ENCODE data around the gene INF2.

INF2 gene

DNA sequence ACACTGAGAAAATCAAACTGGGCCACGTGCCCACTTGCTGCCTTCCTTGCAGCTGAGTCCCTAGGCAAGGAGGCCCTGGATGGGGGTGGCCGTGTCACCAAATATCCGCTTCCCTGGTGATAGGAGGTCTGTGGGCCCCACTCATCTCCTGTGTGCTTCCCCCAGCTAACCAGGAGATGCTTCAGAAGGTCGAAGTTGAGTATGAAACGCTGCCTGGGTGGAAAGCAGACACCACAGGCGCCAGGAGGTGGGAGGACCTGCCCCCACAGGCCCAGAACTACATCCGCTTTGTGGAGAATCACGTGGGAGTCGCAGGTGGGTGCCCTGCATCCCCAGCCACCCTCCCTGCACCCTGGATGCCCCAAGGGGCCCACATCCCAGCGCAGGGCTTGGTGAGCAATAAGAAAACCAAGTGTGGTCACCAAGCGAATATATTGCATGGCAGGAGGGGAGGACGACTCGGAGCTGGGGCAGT lies 56.7 kb downstream of the INF2 start:
- Histone ChIP-seq H3K9me3 (replicated peaks; ENCODE audit: insufficient read depth, low read length) (no peaks in the 10 kb centered on the region), H2AFZ (ENCODE audit: low read length) (no peak overlapping the region), H3K27ac (ENCODE audit: low read length) (no peak overlapping the region), H3K4me2 (ENCODE audit: low read depth, low read length) (no peak overlapping the region), H4K20me1 (ENCODE audit: insufficient read depth, low read length) (no peaks in the 10 kb centered on the region), H3K4me1 (ENCODE audit: low read length) (no peaks in the 10 kb centered on the region), H3K4me3 (ENCODE audit: low read length) (no peak overlapping the region), H3K79me2 (ENCODE audit: low read length) (no peaks in the 10 kb centered on the region), H3K27me3 (replicated peaks; ENCODE audit: insufficient read depth, low read length) (peaks cover 26% of the 10 kb centered on the region), H3K9ac (ENCODE audit: low read length) (no peak overlapping the region), H3K36me3 (replicated peaks; ENCODE audit: insufficient read depth, low read length) (no peaks in the 10 kb centered on the region), H3F3A (ENCODE audit: insufficient read depth, low read length) (no peaks in the 10 kb centered on the region), H3K9me2 (replicated peaks; ENCODE audit: insufficient read depth, low read length) (no peaks in the 10 kb centered on the region)
- TF ChIP-seq EZH2phosphoT487 (IDR thresholded peaks at IDR 0.05; ENCODE audit: low read length), result no peak
- TF ChIP-seq, protein P1, sequence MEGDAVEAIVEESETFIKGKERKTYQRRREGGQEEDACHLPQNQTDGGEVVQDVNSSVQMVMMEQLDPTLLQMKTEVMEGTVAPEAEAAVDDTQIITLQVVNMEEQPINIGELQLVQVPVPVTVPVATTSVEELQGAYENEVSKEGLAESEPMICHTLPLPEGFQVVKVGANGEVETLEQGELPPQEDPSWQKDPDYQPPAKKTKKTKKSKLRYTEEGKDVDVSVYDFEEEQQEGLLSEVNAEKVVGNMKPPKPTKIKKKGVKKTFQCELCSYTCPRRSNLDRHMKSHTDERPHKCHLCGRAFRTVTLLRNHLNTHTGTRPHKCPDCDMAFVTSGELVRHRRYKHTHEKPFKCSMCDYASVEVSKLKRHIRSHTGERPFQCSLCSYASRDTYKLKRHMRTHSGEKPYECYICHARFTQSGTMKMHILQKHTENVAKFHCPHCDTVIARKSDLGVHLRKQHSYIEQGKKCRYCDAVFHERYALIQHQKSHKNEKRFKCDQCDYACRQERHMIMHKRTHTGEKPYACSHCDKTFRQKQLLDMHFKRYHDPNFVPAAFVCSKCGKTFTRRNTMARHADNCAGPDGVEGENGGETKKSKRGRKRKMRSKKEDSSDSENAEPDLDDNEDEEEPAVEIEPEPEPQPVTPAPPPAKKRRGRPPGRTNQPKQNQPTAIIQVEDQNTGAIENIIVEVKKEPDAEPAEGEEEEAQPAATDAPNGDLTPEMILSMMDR (IDR thresholded peaks at IDR 0.05; ENCODE audit: low read length), result no peak
- TF ChIP-seq EZH2 (optimal IDR thresholded peaks at IDR 0.05; ENCODE audit: low read depth, low read length), result no peak
- no peak for DNase-seq

DNA sequence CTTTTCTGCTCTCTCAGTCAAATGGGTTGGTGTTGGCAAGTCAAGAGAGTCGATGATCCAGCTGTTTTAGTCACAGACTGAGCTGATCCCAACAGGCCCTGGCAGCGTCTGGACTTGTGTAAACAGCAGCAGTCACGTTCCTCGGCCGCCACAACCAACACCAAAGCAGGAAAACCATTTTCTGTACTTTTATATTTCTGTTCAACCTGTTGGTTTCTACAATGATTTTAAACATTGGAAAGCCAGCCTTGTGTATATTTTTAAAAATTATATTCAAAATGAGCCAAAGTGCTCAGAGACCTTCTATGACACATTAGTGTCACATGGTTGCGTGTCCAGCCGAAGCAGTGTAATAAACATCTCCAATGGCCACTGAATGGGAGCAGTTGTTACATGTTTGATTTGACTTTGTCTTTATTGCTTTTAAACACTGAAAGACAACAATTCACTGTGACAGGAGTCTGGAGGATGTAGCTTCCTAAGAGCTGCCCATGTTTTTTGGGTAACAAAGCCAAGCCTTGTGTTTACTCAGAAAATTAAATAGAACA lies 57.6 kb downstream of the INF2 start:
- no peaks in the 10 kb centered on the region for H3K36me3 ChIP-seq (replicated peaks; ENCODE audit: insufficient read depth, low read length)
- DNase-seq, result no peak
- H2AFZ ChIP-seq (ENCODE audit: low read length), result no peak overlapping the region
- no peaks in the 10 kb centered on the region for H3K4me1 ChIP-seq (ENCODE audit: low read length)
- H3K4me2 ChIP-seq (ENCODE audit: low read depth, low read length), result no peak overlapping the region
- no peak overlapping the region for H3K27ac ChIP-seq (ENCODE audit: low read length)
- peaks cover 17% of the 10 kb centered on the region for H3K27me3 ChIP-seq (replicated peaks; ENCODE audit: insufficient read depth, low read length)
- no peaks in the 10 kb centered on the region for H3K79me2 ChIP-seq (ENCODE audit: low read length)
- no peak overlapping the region for H3K9ac ChIP-seq (ENCODE audit: low read length)
- TF ChIP-seq EZH2phosphoT487 (IDR thresholded peaks at IDR 0.05; ENCODE audit: low read length), result no peak
- TF ChIP-seq EZH2 (optimal IDR thresholded peaks at IDR 0.05; ENCODE audit: low read depth, low read length), result no peak
- TF ChIP-seq, protein P1 (IDR thresholded peaks at IDR 0.05; ENCODE audit: low read length), result no peak
- no peaks in the 10 kb centered on the region for H3F3A ChIP-seq (ENCODE audit: insufficient read depth, low read length)
- no peaks in the 10 kb centered on the region for H4K20me1 ChIP-seq (ENCODE audit: insufficient read depth, low read length)
- H3K9me3 ChIP-seq (replicated peaks; ENCODE audit: insufficient read depth, low read length), result no peaks in the 10 kb centered on the region
- no peaks in the 10 kb centered on the region for H3K9me2 ChIP-seq (replicated peaks; ENCODE audit: insufficient read depth, low read length)
- H3K4me3 ChIP-seq (ENCODE audit: low read length), result no peak overlapping the region

DNA sequence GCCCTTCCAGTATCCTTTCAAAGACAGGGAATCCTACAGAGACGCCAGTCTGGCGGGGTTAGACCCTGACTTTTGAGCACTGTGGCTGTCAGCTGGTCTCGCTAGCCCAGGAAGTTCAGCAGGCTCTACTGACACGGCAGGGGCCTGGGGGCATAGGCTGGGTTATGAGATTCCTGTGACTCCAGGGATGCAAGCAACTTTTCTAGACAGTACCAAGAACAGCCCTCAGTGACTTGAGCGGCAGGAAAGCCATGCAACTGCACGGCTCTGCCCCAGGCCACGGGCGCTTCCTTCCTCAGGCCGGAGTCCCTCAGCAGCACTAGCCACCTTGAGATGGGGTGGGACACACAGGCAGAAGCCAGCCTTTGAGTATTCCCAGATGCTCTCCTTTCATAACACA lies 58.5 kb downstream of the INF2 start:
- Histone ChIP-seq H3F3A (ENCODE audit: insufficient read depth, low read length) (no peaks in the 10 kb centered on the region), H4K20me1 (ENCODE audit: insufficient read depth, low read length) (no peaks in the 10 kb centered on the region), H3K4me2 (ENCODE audit: low read depth, low read length) (no peak overlapping the region), H3K36me3 (replicated peaks; ENCODE audit: insufficient read depth, low read length) (no peaks in the 10 kb centered on the region), H3K9ac (ENCODE audit: low read length) (no peak overlapping the region), H3K27ac (ENCODE audit: low read length) (no peak overlapping the region), H3K27me3 (replicated peaks; ENCODE audit: insufficient read depth, low read length) (peaks cover 9% of the 10 kb centered on the region), H3K79me2 (ENCODE audit: low read length) (no peaks in the 10 kb centered on the region), H3K4me1 (ENCODE audit: low read length) (no peaks in the 10 kb centered on the region), H3K9me2 (replicated peaks; ENCODE audit: insufficient read depth, low read length) (no peaks in the 10 kb centered on the region), H2AFZ (ENCODE audit: low read length) (no peak overlapping the region), H3K4me3 (ENCODE audit: low read length) (no peak overlapping the region), H3K9me3 (replicated peaks; ENCODE audit: insufficient read depth, low read length) (no peaks in the 10 kb centered on the region)
- DNase-seq, result no peak
- TF ChIP-seq EZH2 (optimal IDR thresholded peaks at IDR 0.05; ENCODE audit: low read depth, low read length) (no peak), EZH2phosphoT487 (IDR thresholded peaks at IDR 0.05; ENCODE audit: low read length) (no peak)
- TF ChIP-seq, protein P1 (IDR thresholded peaks at IDR 0.05; ENCODE audit: low read length), result no peak

Measured in MM.1S (cell line).